Hindlimb muscle (tissue), 1 donor: ENCODE results near the gene ELF2. TPM values are rescaled to one million over a fixed set of nuclear protein-coding genes. Genes with fewer than 3 reads are reported as not detected.
"Not testable (repeated sequence)": the region's sequence is repeated elsewhere in the genome, so short reads cannot be mapped to it uniquely, and the experiment has no call there.

Source experiments
- DNase-seq: peaks from one replicate; pipeline ENCODE4 v3.0.0-alpha.2; 2013
- polyA plus RNA-seq: library from polyadenylated mRNA; unstranded; fragments of 120-200 nt; gene quantifications from one replicate; pipeline ENCODE4 v1.2.1, GENCODE V29; 2013; ENCODE audit not compliant: insufficient read length

The ELF2 gene
- polyA plus RNA-seq, 1 donor = 46.4 TPM

DNA sequence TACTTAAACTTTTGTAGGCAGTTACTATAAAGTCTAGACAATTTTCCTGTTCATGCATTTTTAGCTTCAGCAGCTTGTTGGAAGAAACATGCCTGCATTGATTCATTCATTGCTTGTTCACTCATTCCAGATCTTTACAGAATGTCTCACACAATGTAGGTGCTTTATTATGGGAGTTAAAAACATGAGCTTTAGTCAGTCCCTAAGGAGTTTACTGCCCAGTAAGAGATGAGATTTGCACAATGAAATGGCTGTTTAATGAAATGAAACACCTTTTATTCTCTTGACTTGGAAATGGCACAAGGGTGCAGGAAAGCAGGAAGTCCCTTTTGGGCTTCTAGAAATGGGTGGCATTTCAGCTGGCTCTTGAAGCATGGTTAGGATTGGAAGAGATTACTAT lies 158.5 kb downstream of the ELF2 start:
- DNase-seq = no peak

GRCh38 chr4:139017861-139018260 lies 159.2 kb downstream of the ELF2 start:
- no peak for DNase-seq

GRCh38 chr4:139015948-139016471 lies 161.0 kb downstream of the ELF2 start:
- peak; percentile 48 for DNase-seq

- peak; percentile 90 for DNase-seq
Observed at GRCh38 chr4:139015269-139015947, 161.6 kb downstream of the ELF2 start, which contains the start of gene NOCT. TSS of gene NOCT (plus strand) at chr4:139015781. CDS start at chr4:139015982, 201 bp downstream.

GRCh38 chr4:139014371-139015268 lies 162.4 kb downstream of the ELF2 start:
- DNase-seq = peak; percentile 50

DNA sequence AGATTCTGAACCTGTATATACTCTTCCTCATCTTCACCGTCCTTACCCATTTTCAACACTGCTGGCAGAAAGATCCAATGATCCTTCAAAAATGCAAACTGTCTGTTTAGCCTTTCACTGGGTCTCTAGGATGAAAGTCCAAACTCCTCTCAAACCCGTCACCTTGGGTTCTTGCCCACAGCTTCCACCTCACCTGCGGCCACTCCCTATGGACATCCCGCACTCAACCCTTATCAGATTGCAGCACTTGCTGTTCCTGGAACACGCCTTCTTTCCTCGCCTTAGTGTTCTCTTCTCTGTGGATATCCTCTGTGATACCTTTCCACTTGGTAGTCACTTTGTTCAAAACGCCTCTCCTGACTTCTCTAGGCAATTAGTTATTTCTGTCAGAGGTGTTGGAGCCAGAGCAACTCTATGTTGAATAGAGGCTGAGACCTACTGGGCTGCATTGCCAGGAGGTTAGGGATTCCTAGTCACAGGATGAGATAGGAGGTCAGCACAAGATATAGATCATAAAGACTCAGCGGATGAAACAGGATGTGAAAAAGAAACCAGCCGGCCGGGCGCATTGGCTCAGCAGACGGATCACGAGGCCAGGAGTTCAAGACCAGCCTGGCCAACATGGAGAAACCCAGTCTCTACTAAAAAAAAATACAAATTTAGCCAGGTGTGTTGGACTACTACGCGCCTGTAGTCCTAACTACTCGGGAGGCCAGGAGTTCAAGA lies 165.6 kb downstream of the ELF2 start:
- no peak for DNase-seq

GRCh38 chr4:139009702-139010101 lies 167.3 kb downstream of the ELF2 start:
- DNase-seq = no peak

DNA sequence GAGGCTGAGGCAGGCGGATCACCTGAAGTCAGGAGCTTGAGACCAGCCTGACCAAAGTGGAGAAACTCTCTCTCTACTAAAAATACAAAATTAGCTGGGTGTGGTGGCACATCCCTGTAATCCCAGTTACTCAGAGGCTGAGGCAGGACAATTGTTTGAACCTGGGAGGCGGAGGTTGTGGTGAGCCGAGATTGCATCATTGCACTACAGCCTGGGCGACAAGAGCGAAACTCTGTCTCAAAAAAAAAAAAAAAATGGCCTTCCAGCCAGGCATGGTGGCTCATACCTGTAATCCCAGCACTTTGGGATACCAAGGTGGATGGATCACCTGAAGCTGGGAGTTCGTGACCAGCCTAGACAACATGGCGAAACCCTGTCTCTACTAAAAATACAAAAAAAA lies 168.7 kb downstream of the ELF2 start:
- not testable (repeated sequence) for DNase-seq

DNA sequence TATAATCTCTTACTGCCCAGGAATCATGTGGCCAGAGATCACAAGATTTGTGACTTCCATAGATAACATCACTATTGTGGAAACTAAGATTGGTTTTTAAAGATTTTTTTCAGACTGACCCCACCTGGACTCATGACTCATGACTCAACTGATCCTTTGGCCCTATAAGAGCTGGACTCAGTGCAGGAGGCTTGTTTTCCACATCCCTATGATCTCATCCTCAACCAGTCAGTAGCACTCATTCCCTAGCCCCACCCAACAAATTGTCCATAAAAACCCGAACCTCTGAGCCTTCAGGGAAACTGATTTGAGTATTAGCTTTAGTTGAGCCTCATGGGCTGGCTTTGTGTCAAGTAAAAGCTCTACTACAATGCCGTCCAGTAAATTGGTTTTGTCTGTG lies 169.4 kb downstream of the ELF2 start:
- DNase-seq = no peak

Other genes starting within 250 kb of the ELF2 start
- gene NOCT, start 161.4 kb downstream of the ELF2 start, polyA plus RNA-seq = 3.5 TPM
- 0.70 TPM for gene MGARP, start 103.0 kb upstream of the ELF2 start, polyA plus RNA-seq
- 25.9 TPM for gene NAA15, start 124.3 kb upstream of the ELF2 start, polyA plus RNA-seq
- gene NDUFC1, start 125.3 kb upstream of the ELF2 start, polyA plus RNA-seq = 54.3 TPM